GM12878 (cell line): Measurements from ENCODE around the gene ATP2A3.

Experiments
- BHLHE40 ChIP-seq, 2 experiments: fragments of 450-650 bp in 1 of 2; IDR thresholded peaks; 2 replicates each; pipeline ENCODE4 v1.6.1; 2011 to 2017; ENCODE audit warnings: low read depth in 2 of 2, borderline replicate concordance in 1 of 2, improper control_type of control experiment in 1 of 2, low read length in 1 of 2, mild to moderate bottlenecking in 1 of 2
- CTCF ChIP-seq, 3 experiments: IDR thresholded peaks in 2 of 3; conservative IDR thresholded peaks in 1 of 3; 2 replicates each; pipeline ENCODE4 v1.5.1; 2011; ENCODE audit warnings: low read depth in 3 of 3, low read length in 3 of 3, mild to moderate bottlenecking in 3 of 3, control low read depth in 2 of 3, moderate library complexity in 2 of 3, inconsistent platforms in 1 of 3, mixed read lengths in 1 of 3; ENCODE audit not compliant: control insufficient read depth in 2 of 3, insufficient read depth in 1 of 3; ENCODE audit errors: extremely low read depth in 1 of 3
- FOXK2 ChIP-seq: fragments of 450-650 bp; IDR thresholded peaks from 2 replicates; pipeline ENCODE4 v1.6.1; 2017; ENCODE audit warnings: mild to moderate bottlenecking, moderate library complexity
- GATAD2B ChIP-seq: fragments of 450-650 bp; conservative IDR thresholded peaks from 2 replicates; pipeline ENCODE4 v1.6.1; 2017; ENCODE audit warnings: low read depth, mild to moderate bottlenecking, moderate library complexity
- HCFC1 ChIP-seq: fragments of 150-350 bp; IDR thresholded peaks from 2 replicates; pipeline ENCODE4 v1.6.1; 2014; ENCODE audit warnings: low read length
- HDAC6 ChIP-seq: fragments of 200-600 bp; sonication (generic); IDR thresholded peaks from one replicate; pipeline ENCODE4 v1.8.0; 2017; ENCODE audit warnings: antibody characterized with exemption; ENCODE audit not compliant: unreplicated experiment
- MXI1 ChIP-seq: fragments of 150-350 bp; IDR thresholded peaks from 2 replicates; pipeline ENCODE4 v1.6.1; 2011; ENCODE audit warnings: low read depth, mild to moderate bottlenecking, inconsistent platforms, low read length, improper control_type of control experiment
- POLR2A ChIP-seq: IDR thresholded peaks from 2 replicates; pipeline ENCODE4 v1.6.1; 2011; ENCODE audit warnings: low read depth, mild to moderate bottlenecking, low read length
- POLR2AphosphoS5 ChIP-seq: IDR thresholded peaks from 2 replicates; pipeline ENCODE4 v1.6.1; 2011; ENCODE audit warnings: mild to moderate bottlenecking, low read length, inconsistent platforms
- RB1 ChIP-seq: fragments of 450-650 bp; formaldehyde crosslinking; IDR thresholded peaks from 2 replicates; pipeline ENCODE4 v1.6.1; 2017; ENCODE audit warnings: mild to moderate bottlenecking, borderline replicate concordance
- TF ChIP-seq, protein P1 (sequence below): IDR thresholded peaks from 2 replicates; pipeline ENCODE4 v1.6.1; 2012; ENCODE audit warnings: low read depth, low read length, improper control_type of control experiment

- TF ChIP-seq BHLHE40 (IDR thresholded peaks at IDR 0.05; ENCODE audit: borderline replicate concordance in 1 of 2, low read depth in 2 of 2, low read length in 1 of 2), result no peak
- TF ChIP-seq, protein P1, sequence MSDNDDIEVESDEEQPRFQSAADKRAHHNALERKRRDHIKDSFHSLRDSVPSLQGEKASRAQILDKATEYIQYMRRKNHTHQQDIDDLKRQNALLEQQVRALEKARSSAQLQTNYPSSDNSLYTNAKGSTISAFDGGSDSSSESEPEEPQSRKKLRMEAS, result no peak
- TF ChIP-seq CTCF (IDR thresholded peaks at IDR 0.05 in 2 of 3, conservative IDR thresholded peaks at IDR 0.05 in 1 of 3; ENCODE audit: control insufficient read depth in 2 of 3, extremely low read depth in 1 of 3, insufficient read depth in 1 of 3, low read depth in 3 of 3, low read length in 3 of 3), result no peak
- TF ChIP-seq POLR2A, result no peak
- TF ChIP-seq HDAC6, result no peak
- TF ChIP-seq FOXK2, result no peak
- TF ChIP-seq POLR2AphosphoS5, result no peak
- TF ChIP-seq MXI1, result no peak
- no peak for TF ChIP-seq HCFC1
- no peak for TF ChIP-seq GATAD2B
- no peak for TF ChIP-seq RB1
Observed at GRCh38 chr17:4010754-4011153, 46.5 kb upstream of the ATP2A3 start.
